ENCODE measurements around the gene PEX19. TPM values are rescaled to one million over a fixed set of nuclear protein-coding genes. Genes with fewer than 3 reads are reported as not detected.

PEX19 gene
- total RNA-seq, 5 donors from 2014 or later (not counting 1 experiment from before 2014, with no cell fraction given), result 49.8 to 59.5 (median 53.3) TPM

DNA sequence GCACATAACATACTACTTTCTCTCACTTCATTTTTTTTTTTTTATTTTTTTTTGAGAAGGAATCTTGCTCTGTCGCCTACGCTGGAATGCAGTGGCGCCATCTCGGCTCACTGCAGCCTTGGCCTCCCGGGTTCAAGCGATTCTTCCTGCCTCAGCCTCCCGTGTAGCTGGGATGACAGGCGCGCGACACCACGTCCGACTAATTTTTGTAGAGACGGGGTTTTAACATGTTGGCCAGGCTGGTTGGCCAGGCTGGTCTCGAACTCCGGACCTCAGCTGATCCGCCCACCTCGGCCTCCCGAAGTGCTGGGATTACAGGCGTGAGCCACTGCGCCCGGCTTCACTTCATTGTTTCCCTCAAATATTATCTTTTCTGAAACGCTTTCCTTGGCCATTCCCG, 573 bp upstream of the PEX19 start:
- Histone ChIP-seq H3K4me1 (ENCODE audit: control insufficient read depth in 1 of 2, extremely low read depth in 1 of 2, insufficient read depth in 2 of 2, low read length in 2 of 2) (peaks cover 7 to 23% of the 10 kb centered on the region in 2 experiments), H3K27me3 (replicated peaks in 1 of 2; ENCODE audit: control insufficient read depth in 2 of 2, extremely low read depth in 1 of 2, insufficient read depth in 2 of 2, low read length in 1 of 2) (no peaks in the 10 kb centered on the region), H3K36me3 (ENCODE audit: control insufficient read depth in 2 of 2, extremely low read depth in 1 of 2, insufficient read depth in 1 of 2, low read length in 1 of 2) (peaks cover 10 to 38% of the 10 kb centered on the region in 2 donors), H3K27ac (ENCODE audit: low read length) (no peak overlapping the region), H3K9me3 (no peaks in the 10 kb centered on the region), H3K4me3 (ENCODE audit: control insufficient read depth in 1 of 2, extremely low read depth in 1 of 2, low read length in 1 of 2) (peak overlapping the region; percentile 68 to 69)
- Mint-ChIP-seq H3K4me1 (peaks cover 28 to 30% (median 28%) of the 10 kb centered on the region in 3 donors), H3K36me3 (peaks cover 34% of the 10 kb centered on the region), H3K27ac (peak overlapping the region in 1 of 2 donors; percentile 20), H3K9me3 (no peaks in the 10 kb centered on the region), H3K4me3 (peak overlapping the region; percentile 66 to 99 (median 97)), H3K27me3 (no peaks in the 10 kb centered on the region)
- ChIA-PET POLR2A (interaction anchor here (0.7 to 2.2 kb wide), 3 partner anchors 23 to 282 kb away, joined by 3 to 12 read pairs (median 5); partner anchors contain the start of gene DCAF8 (in 1 of the 2)), CTCF (interaction anchor here in 1 of 2 donors (0.6 to 1.9 kb wide), 4 partner anchors 23 to 185 kb away, joined by 3 to 7 read pairs (median 6); partner anchors contain the start of gene DCAF8)
- DNase-seq (no peak), ATAC-seq (replicated peaks in 1 of 4) (no peak)
- WGBS (ENCODE audit: insufficient coverage), result 87% methylated on average over 23 of the region's 23 CpGs

DNA sequence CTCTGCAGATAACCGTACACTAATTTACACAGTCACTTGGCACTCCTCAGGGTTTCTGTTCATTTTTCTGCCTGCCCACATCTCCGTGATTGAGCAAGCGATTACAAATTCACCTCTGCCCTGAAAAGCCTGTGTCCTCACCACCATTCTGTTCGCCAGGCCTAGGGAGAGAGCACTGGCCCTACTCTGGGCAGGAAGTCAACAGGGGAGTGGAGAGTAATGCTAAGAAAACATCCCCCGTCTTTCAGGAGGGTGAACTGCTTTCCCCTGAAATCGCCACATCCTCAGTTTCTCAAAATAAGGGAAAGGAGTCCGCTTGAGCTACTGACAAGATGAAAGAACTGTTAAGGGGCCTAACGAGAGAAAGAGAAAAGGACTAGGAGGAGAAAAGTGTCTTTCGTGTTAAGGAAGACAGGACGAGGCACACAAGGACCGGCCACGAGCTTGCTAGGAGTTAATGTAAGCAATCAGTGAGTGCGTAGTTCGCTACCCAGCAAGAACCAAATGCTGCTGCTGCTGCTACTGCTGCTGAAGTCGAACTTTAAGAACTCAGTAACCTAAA, 632 bp downstream of the PEX19 start:
- H3K4me1 ChIP-seq (ENCODE audit: control insufficient read depth in 1 of 2, extremely low read depth in 1 of 2, insufficient read depth in 2 of 2, low read length in 2 of 2), result peaks cover 7 to 23% of the 10 kb centered on the region in 2 experiments
- peaks cover 28 to 30% (median 28%) of the 10 kb centered on the region in 3 donors for H3K4me1 Mint-ChIP-seq
- peaks cover 7 to 38% of the 10 kb centered on the region in 2 donors for H3K36me3 ChIP-seq (ENCODE audit: control insufficient read depth in 2 of 2, extremely low read depth in 1 of 2, insufficient read depth in 1 of 2, low read length in 1 of 2)
- ATAC-seq (replicated peaks in 1 of 4) (peak; percentile 33 to 40 (median 38)), DNase-seq (peak in 4 of 35 experiments; percentile 1 to 45 (median 4))
- no peaks in the 10 kb centered on the region for H3K9me3 ChIP-seq
- peak overlapping the region; percentile 45 for H3K27ac ChIP-seq (ENCODE audit: low read length)
- peaks cover 37% of the 10 kb centered on the region for H3K36me3 Mint-ChIP-seq
- H3K4me3 Mint-ChIP-seq, result peak overlapping the region; percentile 97 to 99 (median 99)
- H3K4me3 ChIP-seq (ENCODE audit: control insufficient read depth in 1 of 2, extremely low read depth in 1 of 2, low read length in 1 of 2), result peak overlapping the region; percentile 68 to 69
- ChIA-PET CTCF (interaction anchor here (0.9 to 1.9 kb wide), 5 partner anchors 8 to 198 kb away, joined by 3 to 7 read pairs (median 5); partner anchors contain the start of gene DCAF8 (in 1 of the 2)), POLR2A (interaction anchor here (0.6 to 2.2 kb wide), 4 partner anchors 22 to 942 kb away, joined by 3 to 12 read pairs (median 9); partner anchors contain the start of genes DCAF8 (in 2 of the 2) and TOMM40L (in 1 of the 2))
- H3K27me3 Mint-ChIP-seq, result no peaks in the 10 kb centered on the region
- H3K9me3 Mint-ChIP-seq, result no peaks in the 10 kb centered on the region
- WGBS (ENCODE audit: insufficient coverage), result 3% methylated on average over 11 of the region's 15 CpGs
- no peaks in the 10 kb centered on the region for H3K27me3 ChIP-seq (replicated peaks in 1 of 2; ENCODE audit: control insufficient read depth in 2 of 2, extremely low read depth in 1 of 2, insufficient read depth in 2 of 2, low read length in 1 of 2)
- peak overlapping the region; percentile 94 to 95 for H3K27ac Mint-ChIP-seq

DNA sequence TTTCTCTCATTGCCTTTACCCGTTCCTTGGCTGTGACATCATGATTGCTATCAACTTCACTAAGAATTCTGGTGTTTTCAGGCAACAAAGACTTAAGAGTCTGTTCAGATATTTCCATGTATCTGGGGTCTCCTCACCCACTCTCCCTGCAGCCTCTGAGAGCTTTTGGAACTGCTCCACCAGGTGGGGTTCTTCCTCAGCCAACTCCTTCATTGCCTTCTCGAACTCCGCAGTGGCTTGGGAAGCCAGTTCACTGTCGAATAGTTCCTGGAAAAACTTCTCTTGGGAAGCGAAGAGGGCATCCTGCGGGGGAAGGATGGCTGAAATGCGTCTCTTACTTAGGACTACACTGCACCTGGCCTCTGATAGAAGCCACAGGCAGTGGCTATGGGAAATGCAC, 2.1 kb downstream of the PEX19 start:
- Mint-ChIP-seq H3K27me3 (no peaks in the 10 kb centered on the region), H3K9me3 (no peaks in the 10 kb centered on the region), H3K4me1 (peaks cover 28 to 30% (median 28%) of the 10 kb centered on the region in 3 donors), H3K27ac (no peak overlapping the region), H3K36me3 (peaks cover 41% of the 10 kb centered on the region), H3K4me3 (peak overlapping the region in 1 of 3 donors; percentile 99)
- Histone ChIP-seq H3K9me3 (no peaks in the 10 kb centered on the region), H3K4me1 (ENCODE audit: control insufficient read depth in 1 of 2, extremely low read depth in 1 of 2, insufficient read depth in 2 of 2, low read length in 2 of 2) (peaks cover 7 to 23% of the 10 kb centered on the region in 2 experiments), H3K27ac (ENCODE audit: low read length) (no peak overlapping the region), H3K36me3 (ENCODE audit: control insufficient read depth in 2 of 2, extremely low read depth in 1 of 2, insufficient read depth in 1 of 2, low read length in 1 of 2) (peaks cover 12 to 51% of the 10 kb centered on the region in 2 donors), H3K27me3 (replicated peaks in 1 of 2; ENCODE audit: control insufficient read depth in 2 of 2, extremely low read depth in 1 of 2, insufficient read depth in 2 of 2, low read length in 1 of 2) (no peaks in the 10 kb centered on the region), H3K4me3 (ENCODE audit: control insufficient read depth in 1 of 2, extremely low read depth in 1 of 2, low read length in 1 of 2) (no peak overlapping the region)
- WGBS (ENCODE audit: insufficient coverage), result 89% methylated on average over 5 of the region's 7 CpGs
- CTCF ChIA-PET, result interaction anchor here in 1 of 2 donors (1.4 kb wide), 1 partner anchor 9 kb away, joined by 4 read pairs; no protein-coding TSS in a partner anchor
- DNase-seq (no peak), ATAC-seq (replicated peaks in 1 of 4) (no peak)
- POLR2A ChIA-PET, result no interaction called here

DNA sequence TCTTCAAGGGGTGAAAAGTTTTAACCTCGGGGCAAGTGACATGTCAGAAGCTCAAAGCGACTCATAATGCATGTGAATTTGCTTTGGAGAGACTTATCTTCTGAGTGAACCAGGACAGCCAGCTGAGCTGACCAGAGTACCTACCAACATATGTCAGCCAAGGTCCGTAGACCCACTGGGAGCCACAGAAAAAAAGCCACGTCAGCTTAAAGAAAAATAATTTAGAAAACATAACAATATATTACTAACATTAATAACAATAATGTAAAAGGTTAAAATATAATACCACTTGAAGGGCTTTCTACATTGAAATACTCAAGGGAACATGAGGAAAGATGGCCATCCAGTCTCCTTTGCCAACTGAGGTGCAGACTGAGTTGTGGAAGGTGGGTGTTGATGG, 6.9 kb downstream of the PEX19 start:
- Mint-ChIP-seq H3K27me3 (no peaks in the 10 kb centered on the region), H3K9me3 (no peaks in the 10 kb centered on the region), H3K27ac (no peak overlapping the region), H3K36me3 (peaks cover 50% of the 10 kb centered on the region), H3K4me1 (peaks cover 0 to 6% (median 5%) of the 10 kb centered on the region in 3 donors), H3K4me3 (no peak overlapping the region)
- POLR2A ChIA-PET, result interaction anchor here in 1 of 2 donors (0.5 kb wide), 1 partner anchor 11 kb away, joined by 3 read pairs; no protein-coding TSS in a partner anchor
- WGBS (ENCODE audit: insufficient coverage), result no CpG with 5 or more reads among the region's 4 CpGs
- CTCF ChIA-PET, result interaction anchor here (0.6 kb wide), 2 partner anchors 127 to 180 kb away, joined by 3 to 5 read pairs; no protein-coding TSS in a partner anchor
- H3K36me3 ChIP-seq (ENCODE audit: control insufficient read depth in 2 of 2, extremely low read depth in 1 of 2, insufficient read depth in 1 of 2, low read length in 1 of 2), result peaks cover 12 to 58% of the 10 kb centered on the region in 2 donors
- H3K9me3 ChIP-seq, result no peaks in the 10 kb centered on the region
- H3K27ac ChIP-seq (ENCODE audit: low read length), result no peak overlapping the region
- H3K4me1 ChIP-seq (ENCODE audit: control insufficient read depth in 1 of 2, extremely low read depth in 1 of 2, insufficient read depth in 2 of 2, low read length in 2 of 2), result no peaks in the 10 kb centered on the region
- ATAC-seq (replicated peaks in 1 of 4) (no peak), DNase-seq (no peak)
- no peaks in the 10 kb centered on the region for H3K27me3 ChIP-seq (replicated peaks in 1 of 2; ENCODE audit: control insufficient read depth in 2 of 2, extremely low read depth in 1 of 2, insufficient read depth in 2 of 2, low read length in 1 of 2)
- no peak overlapping the region for H3K4me3 ChIP-seq (ENCODE audit: control insufficient read depth in 1 of 2, extremely low read depth in 1 of 2, low read length in 1 of 2)

DNA sequence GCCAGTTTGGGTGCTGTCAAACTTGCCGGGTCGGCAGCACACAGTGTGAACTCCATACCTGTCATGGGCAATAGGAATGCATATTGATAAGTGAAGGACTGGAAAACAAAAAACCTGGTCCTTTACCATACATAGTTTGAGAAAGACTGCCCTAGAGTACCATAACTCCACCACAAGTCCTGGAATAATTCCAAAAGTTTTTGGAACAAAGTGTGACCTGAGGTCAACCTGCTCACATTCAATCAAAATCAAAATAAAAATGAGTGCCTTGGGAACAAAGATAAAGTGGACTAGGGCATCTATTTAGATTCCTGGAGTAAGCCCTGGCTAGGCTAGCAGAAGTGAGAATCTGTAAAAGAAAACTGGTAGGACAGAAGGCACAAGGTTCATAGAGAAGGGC, 7.6 kb downstream of the PEX19 start:
- ATAC-seq (replicated peaks in 1 of 4), result no peak
- ChIA-PET CTCF (no interaction called here), POLR2A (interaction anchor here in 1 of 2 donors (0.5 kb wide), 1 partner anchor 11 kb away, joined by 3 read pairs; no protein-coding TSS in a partner anchor)
- Mint-ChIP-seq H3K4me3 (no peak overlapping the region), H3K36me3 (peaks cover 45% of the 10 kb centered on the region), H3K9me3 (no peaks in the 10 kb centered on the region), H3K4me1 (peaks cover 0 to 2% (median 2%) of the 10 kb centered on the region in 3 donors), H3K27me3 (no peaks in the 10 kb centered on the region), H3K27ac (no peak overlapping the region)
- Histone ChIP-seq H3K4me3 (ENCODE audit: control insufficient read depth in 1 of 2, extremely low read depth in 1 of 2, low read length in 1 of 2) (no peak overlapping the region), H3K9me3 (no peaks in the 10 kb centered on the region), H3K27ac (ENCODE audit: low read length) (no peak overlapping the region), H3K27me3 (replicated peaks in 1 of 2; ENCODE audit: control insufficient read depth in 2 of 2, extremely low read depth in 1 of 2, insufficient read depth in 2 of 2, low read length in 1 of 2) (no peaks in the 10 kb centered on the region), H3K36me3 (ENCODE audit: control insufficient read depth in 2 of 2, extremely low read depth in 1 of 2, insufficient read depth in 1 of 2, low read length in 1 of 2) (peaks cover 11 to 52% of the 10 kb centered on the region in 2 donors), H3K4me1 (ENCODE audit: control insufficient read depth in 1 of 2, extremely low read depth in 1 of 2, insufficient read depth in 2 of 2, low read length in 2 of 2) (no peaks in the 10 kb centered on the region)
- WGBS (ENCODE audit: insufficient coverage), result no CpG with 5 or more reads among the region's 2 CpGs
- DNase-seq, result no peak

DNA sequence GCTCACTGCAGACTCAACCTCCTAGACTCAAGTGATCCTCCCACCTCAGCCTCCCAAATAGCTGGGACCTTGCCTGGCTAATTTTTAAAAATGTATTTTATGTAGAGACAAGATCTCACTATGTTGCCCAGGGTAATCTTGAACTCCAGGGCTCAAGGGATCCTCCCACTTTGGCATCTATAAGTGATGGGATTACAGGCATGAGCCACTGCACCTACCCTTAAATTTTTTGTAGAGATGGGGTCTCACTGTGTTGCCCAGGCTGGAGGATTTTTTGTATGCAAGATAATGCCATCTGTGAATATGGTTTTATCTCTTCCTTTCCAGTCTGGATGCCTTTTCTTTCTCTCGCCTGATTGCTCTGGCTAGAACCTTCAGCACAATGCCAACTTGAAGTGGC, 13.9 kb downstream of the PEX19 start:
- DNase-seq (no peak), ATAC-seq (replicated peaks in 1 of 4) (no peak)
- ChIA-PET POLR2A (no interaction called here), CTCF (no interaction called here)
- Mint-ChIP-seq H3K4me3 (no peak overlapping the region), H3K9me3 (no peaks in the 10 kb centered on the region), H3K27me3 (no peaks in the 10 kb centered on the region), H3K27ac (no peak overlapping the region), H3K4me1 (no peaks in the 10 kb centered on the region), H3K36me3 (no peaks in the 10 kb centered on the region)
- WGBS (ENCODE audit: insufficient coverage), result no CpG with 5 or more reads among the region's 1 CpG
- Histone ChIP-seq H3K27me3 (replicated peaks in 1 of 2; ENCODE audit: control insufficient read depth in 2 of 2, extremely low read depth in 1 of 2, insufficient read depth in 2 of 2, low read length in 1 of 2) (no peaks in the 10 kb centered on the region), H3K4me1 (ENCODE audit: control insufficient read depth in 1 of 2, extremely low read depth in 1 of 2, insufficient read depth in 2 of 2, low read length in 2 of 2) (no peaks in the 10 kb centered on the region), H3K9me3 (no peaks in the 10 kb centered on the region), H3K27ac (ENCODE audit: low read length) (no peak overlapping the region), H3K36me3 (ENCODE audit: control insufficient read depth in 2 of 2, extremely low read depth in 1 of 2, insufficient read depth in 1 of 2, low read length in 1 of 2) (no peaks in the 10 kb centered on the region), H3K4me3 (ENCODE audit: control insufficient read depth in 1 of 2, extremely low read depth in 1 of 2, low read length in 1 of 2) (no peak overlapping the region)
